Measurements from ENCODE around the gene CRYGD.
A peak's percentile ranks its signal among the peaks of the same experiment; 100 is the strongest.
"Not testable (repeated sequence)": the region's sequence is repeated elsewhere in the genome, so short reads cannot be mapped to it uniquely, and the experiment has no call there.

The CRYGD gene

GRCh38 chr2:208124013-208124715 lies at the start of gene CRYGD:
CRYGD (minus strand) TSS chr2:208124524; CDS start chr2:208124473, 51 bp downstream.
- peak; percentile 79 for DNase-seq

- DNase-seq, result no peak
Measured at GRCh38 chr2:208172125-208172524, 47.8 kb upstream of the CRYGD start.

GRCh38 chr2:208164951-208165755 lies 40.8 kb upstream of the CRYGD start:
- DNase-seq, result no peak

GRCh38 chr2:208163489-208163888 lies 39.2 kb upstream of the CRYGD start, which contains the start of gene CRYGA:
CRYGA (minus strand) TSS chr2:208163589; CDS start chr2:208163556, 33 bp downstream.
- no peak for DNase-seq

DNA sequence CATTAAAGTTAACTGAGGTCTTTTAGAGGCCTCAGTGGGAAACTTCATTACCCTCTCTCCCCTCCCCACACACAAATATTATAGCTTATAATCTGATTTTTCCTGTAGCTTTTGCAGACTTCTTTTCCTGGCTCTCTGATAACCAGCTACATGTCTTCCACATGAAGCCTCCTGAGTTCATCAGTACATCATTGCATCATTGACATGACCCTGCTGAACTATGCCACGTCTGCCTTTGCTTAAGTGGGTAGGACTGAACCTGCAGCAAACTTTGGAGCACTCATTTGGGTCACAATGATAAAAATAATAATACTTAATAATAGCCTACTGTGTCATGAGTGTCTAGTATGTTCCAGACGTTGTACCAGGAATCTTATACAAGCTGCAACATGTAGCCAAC lies 32.1 kb upstream of the CRYGD start:
- DNase-seq, result no peak

DNA sequence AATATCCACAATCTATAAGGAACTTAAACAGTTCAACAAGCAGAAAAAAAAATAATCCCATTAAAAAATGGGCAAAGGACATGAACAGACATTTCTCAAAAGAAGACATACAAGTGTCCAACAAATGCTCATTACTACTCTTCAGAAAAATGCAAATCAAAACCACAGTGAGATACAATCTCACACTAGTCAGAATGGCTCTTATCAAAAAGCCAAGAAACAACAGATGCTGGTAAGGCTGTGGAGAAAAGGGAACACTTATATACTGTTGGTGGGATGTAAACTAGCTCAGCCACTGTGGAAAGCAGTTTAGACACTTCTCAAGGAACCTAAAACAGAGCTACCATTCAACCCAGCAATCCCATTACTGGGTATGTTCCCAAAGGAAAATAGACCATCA lies 28.8 kb upstream of the CRYGD start:
- DNase-seq, result no peak

GRCh38 chr2:208150956-208151355 lies 26.6 kb upstream of the CRYGD start:
- no peak for DNase-seq

GRCh38 chr2:208150094-208150493 lies 25.8 kb upstream of the CRYGD start:
- no peak for DNase-seq

- DNase-seq, result no peak
Measured at GRCh38 chr2:208148803-208149202, 24.5 kb upstream of the CRYGD start.

DNA sequence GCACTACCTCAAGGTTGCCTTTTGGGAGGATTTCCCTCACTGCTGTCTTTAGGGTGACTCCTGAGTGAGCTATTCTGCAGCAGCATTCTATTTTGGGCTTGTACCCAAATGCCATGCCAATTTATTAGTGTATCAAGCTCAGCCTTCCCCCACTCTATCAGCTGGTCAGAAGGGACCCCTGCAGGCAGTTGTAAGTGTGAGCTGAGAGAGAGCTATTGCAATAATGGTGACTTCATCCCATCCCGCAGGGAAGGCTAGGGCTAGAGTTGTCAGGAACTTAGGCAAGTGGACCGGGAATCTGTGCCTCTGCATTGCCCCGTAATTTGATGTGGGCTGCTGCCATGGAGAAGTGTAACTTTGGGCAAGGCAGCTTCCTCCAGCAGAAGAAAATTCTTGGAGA lies 23.4 kb upstream of the CRYGD start:
- no peak for DNase-seq

GRCh38 chr2:208147008-208147407 lies 22.7 kb upstream of the CRYGD start:
- no peak for DNase-seq

- DNase-seq, result no peak
Measured at GRCh38 chr2:208146006-208146405, 21.7 kb upstream of the CRYGD start, which contains the start of gene CRYGB. CRYGB (minus strand) TSS chr2:208146158; CDS start chr2:208146120, 38 bp downstream.

- peak; percentile 63 for DNase-seq
Measured at GRCh38 chr2:208142925-208143799, 18.8 kb upstream of the CRYGD start.

DNA sequence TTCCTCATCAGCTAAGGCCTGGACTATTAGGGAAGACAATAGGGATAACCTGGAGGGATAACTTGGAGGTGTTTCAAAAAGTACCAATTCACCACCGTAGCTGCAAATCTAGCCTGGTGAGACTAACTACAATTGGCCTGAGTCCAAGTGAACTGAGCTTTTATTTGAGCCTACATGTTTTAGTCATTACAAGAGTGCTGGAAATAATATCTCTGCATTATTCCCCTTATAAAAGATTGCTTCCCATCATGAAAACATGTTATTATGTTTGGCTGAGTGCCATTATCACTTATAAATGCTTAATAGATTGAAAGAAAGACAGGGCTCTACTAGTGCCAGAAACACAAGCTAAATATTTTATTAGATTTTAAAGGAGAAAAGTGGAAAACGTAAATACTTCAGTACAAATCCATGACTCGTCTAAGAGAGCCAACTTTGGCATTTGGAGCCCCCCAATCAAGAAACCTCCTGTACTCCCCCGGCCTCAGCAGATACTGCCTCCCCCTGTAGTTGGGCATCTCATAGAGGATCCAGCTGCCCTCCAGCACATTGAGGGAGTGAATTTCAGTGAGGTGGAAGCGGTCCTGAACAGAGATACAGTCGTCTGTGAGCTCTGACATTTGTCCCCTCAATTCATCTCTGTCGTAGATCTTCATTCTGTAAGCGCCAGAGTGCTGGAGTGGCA lies 18.1 kb upstream of the CRYGD start:
- DNase-seq, result peak; percentile 99

DNA sequence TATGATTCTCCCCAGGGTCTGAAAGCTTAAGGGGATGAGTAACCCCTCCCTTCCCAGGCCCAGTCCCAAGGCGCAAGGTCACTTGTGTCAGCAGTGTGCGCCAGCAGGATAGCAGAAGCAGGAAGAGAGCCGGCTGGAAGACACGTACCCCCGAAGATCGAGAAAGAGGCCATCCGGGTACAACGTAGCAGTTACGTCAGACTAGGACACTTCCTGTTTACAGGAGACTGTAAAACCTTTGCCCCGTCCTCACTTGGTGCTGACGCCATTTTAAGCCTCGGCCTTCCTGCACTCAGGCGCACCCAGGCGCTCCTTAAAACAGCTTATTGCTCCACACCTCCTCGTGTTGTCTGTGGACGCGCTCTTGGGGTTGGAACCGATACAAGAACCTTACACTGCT lies 15.1 kb upstream of the CRYGD start:
- DNase-seq, result no peak

DNA sequence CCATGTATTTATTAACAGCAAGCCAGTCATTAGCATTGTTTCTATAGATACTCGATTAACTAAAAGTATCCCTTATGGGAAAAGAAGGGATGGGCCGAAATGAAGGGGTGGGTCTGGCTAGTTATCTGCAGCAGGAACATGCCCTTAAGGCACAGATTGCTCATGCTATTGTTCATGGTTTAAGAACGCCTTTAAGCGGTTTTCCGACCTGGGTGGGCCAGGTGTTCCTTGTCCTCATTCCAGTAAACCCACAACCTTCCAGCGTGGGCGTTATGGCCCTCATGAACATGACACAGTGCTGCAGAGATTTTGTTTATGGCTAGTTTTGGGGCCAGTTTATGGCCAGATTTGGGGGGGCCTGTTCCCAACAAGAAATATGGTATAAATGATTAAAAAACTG lies 14.0 kb upstream of the CRYGD start:
- DNase-seq, result not testable (repeated sequence)

- no peak for DNase-seq
Measured at GRCh38 chr2:208136716-208137094, 12.4 kb upstream of the CRYGD start.

DNA sequence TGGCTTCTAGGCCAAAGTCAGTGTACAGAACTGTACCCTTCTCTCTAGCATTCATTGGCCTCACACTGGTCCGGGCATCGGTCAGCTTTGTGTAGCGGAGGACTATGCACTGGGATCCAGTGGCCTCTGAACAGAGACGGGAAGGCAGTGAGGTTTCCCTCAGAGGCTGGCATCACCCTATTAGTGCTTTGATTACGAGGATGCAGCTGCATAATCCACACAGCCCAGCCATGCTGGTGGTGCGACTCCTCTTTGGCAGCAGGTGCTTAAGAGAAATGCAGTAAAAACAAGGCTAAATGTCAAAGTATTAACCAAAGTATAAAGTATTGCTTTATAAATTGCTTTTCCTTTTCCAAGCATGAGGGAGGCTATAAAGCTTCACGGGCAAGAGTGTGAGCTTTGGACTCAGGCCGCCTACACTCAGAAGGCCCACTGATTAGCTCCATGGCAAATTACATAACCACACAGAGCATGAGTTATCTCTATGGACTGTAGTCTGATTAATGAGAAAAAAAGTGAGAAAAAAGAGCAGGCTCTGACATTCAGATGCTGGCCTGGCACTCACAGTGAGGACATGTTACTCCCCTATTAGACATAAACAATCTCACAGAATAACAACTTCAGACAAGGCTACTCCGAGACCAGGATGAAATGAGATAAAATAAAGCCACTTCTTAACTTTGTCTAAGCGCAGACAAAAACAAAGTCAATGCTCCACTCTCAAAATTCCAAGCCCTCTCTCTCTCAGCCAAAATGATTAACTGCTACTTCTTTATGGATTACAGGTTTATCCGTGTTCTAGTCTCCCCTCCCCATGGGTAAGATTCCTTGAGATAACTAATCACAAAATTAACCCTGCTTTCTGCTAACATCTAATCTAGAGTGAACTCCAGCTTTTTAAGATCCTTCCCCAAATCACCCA lies 11.7 kb upstream of the CRYGD start:
- no peak for DNase-seq

DNA sequence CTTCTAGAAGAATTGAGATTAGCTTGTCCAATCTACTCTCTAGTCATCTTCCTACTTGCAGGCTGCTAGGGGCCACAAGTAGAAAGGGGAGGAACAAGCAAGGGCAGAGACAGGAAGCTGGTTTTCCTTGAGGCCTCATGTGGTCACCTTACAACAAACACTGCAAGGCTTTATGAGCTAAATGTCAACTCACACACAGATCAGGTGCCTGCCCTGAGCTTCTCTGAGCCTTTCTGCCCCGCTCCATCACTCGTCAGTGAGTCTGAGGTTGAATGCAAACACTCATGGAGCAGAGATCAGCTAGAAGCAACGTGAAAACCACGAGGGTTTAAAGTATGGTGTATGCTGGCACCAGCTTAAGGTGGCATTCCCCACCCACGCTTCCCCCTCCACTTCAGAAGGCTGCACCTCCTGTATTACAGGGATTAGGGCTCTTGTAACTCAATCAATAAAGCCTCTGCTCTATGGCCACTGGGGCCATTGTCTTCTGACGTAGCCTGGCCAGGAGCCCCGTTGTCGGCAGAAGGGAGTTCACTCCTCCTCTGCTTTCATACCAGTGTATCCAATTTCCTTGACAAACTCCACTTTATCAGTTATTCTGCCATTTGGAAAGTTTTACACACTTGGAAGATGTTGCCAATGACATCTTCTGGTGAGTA lies 10.7 kb upstream of the CRYGD start:
- no peak for DNase-seq

DNA sequence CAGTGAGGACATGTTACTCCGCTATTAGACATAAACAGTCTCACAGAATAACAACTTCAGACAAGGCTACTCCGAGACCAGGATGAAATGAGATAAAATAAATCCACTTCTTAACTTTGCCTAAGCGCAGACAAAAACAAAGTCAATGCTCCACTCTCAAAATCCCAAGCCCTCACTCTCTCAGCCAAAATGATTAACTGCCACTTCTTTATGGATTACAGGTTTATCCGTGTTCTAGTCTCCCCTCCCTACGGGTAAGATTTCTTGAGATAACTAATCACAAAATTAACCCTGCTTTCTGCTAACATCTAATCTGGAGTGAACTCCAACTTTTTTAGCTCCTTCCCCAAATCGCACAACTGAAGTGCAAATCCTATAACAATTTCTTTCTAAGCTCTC lies 6.4 kb upstream of the CRYGD start:
- no peak for DNase-seq
